KMS-11 (cell line): ENCODE data around the gene MPO.

ENCODE experiments used
- H2AFZ ChIP-seq: fragments of 200-600 bp; sonication (generic); 2 replicates; pipeline ENCODE4 v1.6.1; 2016; ENCODE audit warnings: antibody characterized with exemption, mixed run types, low read depth
- H3K27ac ChIP-seq: fragments of 200-600 bp; sonication (generic); 2 replicates; pipeline ENCODE4 v1.6.1; 2016; ENCODE audit warnings: mild to moderate bottlenecking, mixed run types
- H3K27me3 ChIP-seq: fragments of 200-600 bp; sonication (generic); 2 replicates; pipeline ENCODE4 v1.6.1; 2017; ENCODE audit warnings: mild to moderate bottlenecking, low read depth, mixed run types, moderate library complexity; ENCODE audit not compliant: insufficient read depth
- H3K36me3 ChIP-seq: fragments of 200-600 bp; sonication (generic); 2 replicates; pipeline ENCODE4 v1.6.1; 2017; ENCODE audit warnings: mild to moderate bottlenecking, mixed run types; ENCODE audit not compliant: insufficient read depth
- H3K4me1 ChIP-seq: fragments of 200-600 bp; sonication (generic); 2 replicates; pipeline ENCODE4 v1.6.1; 2016; ENCODE audit warnings: mild to moderate bottlenecking, low read depth, mixed run types; ENCODE audit not compliant: poor library complexity, severe bottlenecking
- H3K4me2 ChIP-seq: fragments of 200-600 bp; sonication (generic); 2 replicates; pipeline ENCODE4 v1.7.0; 2016; ENCODE audit warnings: mild to moderate bottlenecking, mixed run types
- H3K4me3 ChIP-seq: fragments of 200-600 bp; sonication (generic); IDR thresholded peaks from 2 replicates; pipeline ENCODE4 v1.6.1; 2017; ENCODE audit warnings: low read depth, low read length, mixed read lengths; ENCODE audit not compliant: insufficient read depth
- H3K79me2 ChIP-seq: fragments of 200-600 bp; sonication (generic); 2 replicates; pipeline ENCODE4 v1.6.1; 2016; ENCODE audit warnings: low read depth, mixed run types; ENCODE audit not compliant: insufficient read depth
- H3K9ac ChIP-seq: fragments of 200-600 bp; sonication (generic); 2 replicates; pipeline ENCODE4 v1.6.1; 2016; ENCODE audit warnings: mild to moderate bottlenecking, mixed run types
- H4K20me1 ChIP-seq: fragments of 200-600 bp; sonication (generic); 2 replicates; pipeline ENCODE4 v1.6.1; 2016; ENCODE audit warnings: mild to moderate bottlenecking, mixed run types; ENCODE audit not compliant: insufficient read depth
- TF ChIP-seq, protein P1 (sequence below): fragments of 200-600 bp; sonication (generic); conservative IDR thresholded peaks from 2 replicates; pipeline ENCODE4 v1.6.1; 2017; ENCODE audit warnings: low read depth, mild to moderate bottlenecking, antibody characterized with exemption, low read length, moderate library complexity, mixed read lengths

MPO gene

DNA sequence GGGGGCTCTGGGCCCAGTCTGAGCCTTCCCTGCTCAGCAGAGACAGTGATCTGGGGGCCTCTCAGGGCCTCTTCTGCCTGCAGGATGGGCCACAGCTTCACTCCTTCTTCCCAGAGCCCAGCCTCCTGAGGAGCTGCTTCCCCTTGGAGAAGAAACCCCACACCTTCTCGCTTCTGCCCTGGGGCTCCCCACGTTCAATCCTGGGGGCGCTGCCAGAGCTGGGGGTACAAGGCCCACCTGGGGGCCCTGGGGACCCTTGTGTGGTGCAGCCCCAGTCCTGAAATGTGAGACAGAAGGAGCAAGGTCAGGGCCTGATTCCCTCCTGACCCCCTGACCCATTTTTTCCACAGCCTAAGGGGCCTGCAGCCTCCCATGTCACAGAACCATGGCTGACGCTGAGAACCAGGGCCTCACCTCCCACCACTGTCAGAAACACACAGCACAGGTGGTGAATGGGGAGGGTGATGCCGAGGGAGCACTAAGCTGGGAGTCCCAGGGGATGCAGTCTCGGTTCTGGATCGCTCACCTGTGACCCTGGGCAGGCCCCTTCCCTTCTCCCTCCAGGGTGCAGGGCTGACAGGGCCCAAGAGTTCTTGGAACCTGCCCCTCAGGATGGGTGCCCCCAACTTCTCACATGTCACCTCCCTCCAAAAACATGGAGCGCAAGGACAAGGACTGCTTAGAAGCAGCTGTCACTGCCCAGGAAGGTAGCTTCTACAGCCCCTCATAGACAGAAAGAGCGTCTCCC, 21.6 kb upstream of the MPO start:
- no peaks in the 10 kb centered on the region for H3K79me2 ChIP-seq
- H2AFZ ChIP-seq: no peak overlapping the region
- no peak overlapping the region for H3K4me3 ChIP-seq
- TF ChIP-seq, protein P1, sequence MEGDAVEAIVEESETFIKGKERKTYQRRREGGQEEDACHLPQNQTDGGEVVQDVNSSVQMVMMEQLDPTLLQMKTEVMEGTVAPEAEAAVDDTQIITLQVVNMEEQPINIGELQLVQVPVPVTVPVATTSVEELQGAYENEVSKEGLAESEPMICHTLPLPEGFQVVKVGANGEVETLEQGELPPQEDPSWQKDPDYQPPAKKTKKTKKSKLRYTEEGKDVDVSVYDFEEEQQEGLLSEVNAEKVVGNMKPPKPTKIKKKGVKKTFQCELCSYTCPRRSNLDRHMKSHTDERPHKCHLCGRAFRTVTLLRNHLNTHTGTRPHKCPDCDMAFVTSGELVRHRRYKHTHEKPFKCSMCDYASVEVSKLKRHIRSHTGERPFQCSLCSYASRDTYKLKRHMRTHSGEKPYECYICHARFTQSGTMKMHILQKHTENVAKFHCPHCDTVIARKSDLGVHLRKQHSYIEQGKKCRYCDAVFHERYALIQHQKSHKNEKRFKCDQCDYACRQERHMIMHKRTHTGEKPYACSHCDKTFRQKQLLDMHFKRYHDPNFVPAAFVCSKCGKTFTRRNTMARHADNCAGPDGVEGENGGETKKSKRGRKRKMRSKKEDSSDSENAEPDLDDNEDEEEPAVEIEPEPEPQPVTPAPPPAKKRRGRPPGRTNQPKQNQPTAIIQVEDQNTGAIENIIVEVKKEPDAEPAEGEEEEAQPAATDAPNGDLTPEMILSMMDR: no peak
- H3K27me3 ChIP-seq: no peaks in the 10 kb centered on the region
- no peak overlapping the region for H3K27ac ChIP-seq
- no peaks in the 10 kb centered on the region for H3K36me3 ChIP-seq
- no peak overlapping the region for H3K9ac ChIP-seq
- H3K4me1 ChIP-seq: peaks cover 18% of the 10 kb centered on the region
- no peak overlapping the region for H3K4me2 ChIP-seq
- H4K20me1 ChIP-seq: no peaks in the 10 kb centered on the region

DNA sequence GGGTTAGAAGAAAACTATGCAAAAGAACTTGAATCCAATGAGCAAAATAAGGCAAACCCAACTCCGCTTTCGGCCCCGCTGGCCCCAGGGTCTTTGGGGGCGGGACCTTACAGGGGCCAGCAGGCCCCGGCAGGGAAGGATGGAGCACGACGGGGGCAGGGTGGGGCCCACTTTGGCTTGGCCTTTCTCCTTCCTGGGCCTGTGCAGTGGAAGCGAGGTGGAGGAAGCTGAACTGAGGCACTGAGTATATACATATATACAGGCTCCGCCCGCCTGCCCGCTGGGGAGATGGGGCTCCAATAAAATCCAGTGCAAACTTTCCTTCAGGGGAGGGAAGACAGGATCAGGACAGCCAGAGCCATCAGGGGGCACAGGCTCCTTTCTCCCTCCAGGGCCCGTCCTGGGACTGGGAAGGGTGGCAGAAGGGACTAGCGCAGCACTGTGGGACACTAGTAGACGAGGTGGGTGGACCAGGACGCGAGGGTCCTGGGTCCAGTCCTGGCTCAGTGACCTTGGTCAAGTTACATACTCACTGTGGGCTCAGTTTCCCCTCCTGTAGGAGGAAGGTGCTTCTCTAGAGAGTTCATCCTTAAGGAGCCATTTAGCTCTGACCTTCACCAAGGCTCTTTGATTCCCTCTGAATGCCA, 20.9 kb upstream of the MPO start:
- peaks cover 18% of the 10 kb centered on the region for H3K4me1 ChIP-seq
- no peaks in the 10 kb centered on the region for H3K27me3 ChIP-seq
- H3K4me3 ChIP-seq: no peak overlapping the region
- TF ChIP-seq, protein P1: no peak
- no peak overlapping the region for H3K4me2 ChIP-seq
- H3K36me3 ChIP-seq: no peaks in the 10 kb centered on the region
- H3K9ac ChIP-seq: no peak overlapping the region
- H4K20me1 ChIP-seq: no peaks in the 10 kb centered on the region
- no peak overlapping the region for H2AFZ ChIP-seq
- no peaks in the 10 kb centered on the region for H3K79me2 ChIP-seq
- no peak overlapping the region for H3K27ac ChIP-seq

DNA sequence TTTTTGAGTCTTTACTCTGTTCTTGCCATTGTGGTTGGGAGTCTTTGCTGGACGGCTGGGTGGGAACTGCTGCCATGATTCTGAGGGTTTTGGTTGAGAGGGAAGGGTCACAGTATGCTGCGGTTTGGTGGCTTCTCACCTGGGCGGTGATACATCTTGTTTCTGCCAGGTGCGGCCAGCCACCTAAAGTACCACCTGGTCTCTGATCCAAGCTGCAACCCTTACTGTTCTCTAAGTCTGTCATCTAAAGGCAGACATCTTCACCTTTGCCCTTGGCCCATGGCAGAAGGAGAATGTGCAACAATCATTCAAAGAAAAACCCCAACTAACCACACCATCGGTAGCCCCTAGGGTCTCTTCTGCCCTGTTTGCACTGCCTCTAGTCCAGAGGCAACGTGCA, 19.6 kb upstream of the MPO start:
- Histone ChIP-seq H3K4me2 (no peak overlapping the region), H3K9ac (no peak overlapping the region), H3K79me2 (no peaks in the 10 kb centered on the region), H3K4me3 (no peak overlapping the region), H3K4me1 (peaks cover 18% of the 10 kb centered on the region), H3K27ac (no peak overlapping the region), H3K36me3 (no peaks in the 10 kb centered on the region), H4K20me1 (no peaks in the 10 kb centered on the region), H2AFZ (no peak overlapping the region), H3K27me3 (no peaks in the 10 kb centered on the region)
- TF ChIP-seq, protein P1: no peak

DNA sequence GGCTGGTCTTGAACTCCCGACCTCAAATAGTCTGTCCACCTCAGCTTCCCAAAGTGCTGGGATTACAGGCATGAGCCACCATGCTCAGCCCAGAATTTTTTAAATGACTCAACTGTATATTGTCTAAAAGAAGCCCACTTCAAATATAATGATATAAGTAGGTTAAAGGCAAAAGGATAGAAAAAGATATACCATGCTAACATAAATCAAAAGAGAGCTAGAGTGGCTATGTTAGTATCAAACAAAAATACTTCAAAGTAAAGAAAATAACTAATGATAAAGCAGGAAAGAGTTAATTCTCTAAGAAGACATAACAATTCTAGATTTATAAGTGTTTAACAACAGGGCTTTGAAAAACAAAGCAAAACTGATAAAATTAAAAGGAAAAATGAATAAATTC, 13.3 kb upstream of the MPO start:
- H2AFZ ChIP-seq: no peak overlapping the region
- no peaks in the 10 kb centered on the region for H3K4me1 ChIP-seq
- H3K4me3 ChIP-seq: no peak overlapping the region
- H3K9ac ChIP-seq: no peak overlapping the region
- no peak overlapping the region for H3K27ac ChIP-seq
- TF ChIP-seq, protein P1: no peak
- H3K4me2 ChIP-seq: no peak overlapping the region
- no peaks in the 10 kb centered on the region for H4K20me1 ChIP-seq
- no peaks in the 10 kb centered on the region for H3K79me2 ChIP-seq
- no peaks in the 10 kb centered on the region for H3K27me3 ChIP-seq
- H3K36me3 ChIP-seq: no peaks in the 10 kb centered on the region
